Activated T-helper 17 cell treated with anti-CD3 and anti-CD28 coated beads, Interleukin-2, amount 50 U/mL, for 72 hours (primary cell): ENCODE measurements around the gene UBE2C. TPM values are rescaled to one million over a fixed set of nuclear protein-coding genes. Genes with fewer than 3 reads are reported as not detected.
A peak's percentile ranks its signal among the peaks of the same experiment; 100 is the strongest.

ENCODE experiments used
- ATAC-seq: fragments of 150-1000 bp; cut with Tn5 transposase; replicated peaks from 2 replicates; pipeline ENCODE4 v1.10.0; 2021; ENCODE audit warnings: mild to moderate bottlenecking, moderate library complexity
- H3K27ac Mint-ChIP-seq: one replicate; pipeline ENCODE4 v1.8.0; 2022; ENCODE audit warnings: mixed read lengths
- H3K27me3 Mint-ChIP-seq: one replicate; pipeline ENCODE4 v1.8.0; 2022; ENCODE audit warnings: mixed read lengths
- H3K36me3 Mint-ChIP-seq: one replicate; pipeline ENCODE4 v1.8.0; 2022; ENCODE audit warnings: low read depth, mild to moderate bottlenecking, mixed read lengths
- H3K4me1 Mint-ChIP-seq: one replicate; pipeline ENCODE4 v1.8.0; 2022; ENCODE audit warnings: mixed read lengths
- H3K4me3 Mint-ChIP-seq: one replicate; pipeline ENCODE4 v1.8.0; 2022; ENCODE audit warnings: mild to moderate bottlenecking, mixed read lengths
- H3K9me3 Mint-ChIP-seq: one replicate; pipeline ENCODE4 v1.8.0; 2022; ENCODE audit warnings: mixed read lengths
- total RNA-seq, 2 donors: library from RNA; stranded (reverse); gene quantifications; one replicate each; pipeline ENCODE4 v1.2.3, GENCODE V29; 2022

UBE2C gene
- total RNA-seq, 2 donors from 2014 or later = 209 to 224 TPM

GRCh38 chr20:45833883-45834796 lies 21.7 kb downstream of the UBE2C start:
- ATAC-seq = peak; percentile 89
- H3K36me3 Mint-ChIP-seq = no peaks in the 10 kb centered on the region
- no peaks in the 10 kb centered on the region for H3K9me3 Mint-ChIP-seq
- H3K4me1 Mint-ChIP-seq = peaks cover 7% of the 10 kb centered on the region
- no peaks in the 10 kb centered on the region for H3K27me3 Mint-ChIP-seq
- H3K4me3 Mint-ChIP-seq = peak overlapping the region; percentile 84
- no peak overlapping the region for H3K27ac Mint-ChIP-seq

- peak overlapping the region; percentile 43 for H3K4me3 Mint-ChIP-seq
- H3K27me3 Mint-ChIP-seq = no peaks in the 10 kb centered on the region
- H3K36me3 Mint-ChIP-seq = no peaks in the 10 kb centered on the region
- no peak for ATAC-seq
- H3K9me3 Mint-ChIP-seq = no peaks in the 10 kb centered on the region
- peaks cover 7% of the 10 kb centered on the region for H3K4me1 Mint-ChIP-seq
- no peak overlapping the region for H3K27ac Mint-ChIP-seq
Measured at GRCh38 chr20:45834797-45835161, 22.3 kb downstream of the UBE2C start.

GRCh38 chr20:45835329-45835765 lies 22.9 kb downstream of the UBE2C start:
- ATAC-seq = no peak
- Mint-ChIP-seq H3K4me1 (peaks cover 7% of the 10 kb centered on the region), H3K4me3 (no peak overlapping the region), H3K36me3 (no peaks in the 10 kb centered on the region), H3K27me3 (no peaks in the 10 kb centered on the region), H3K27ac (no peak overlapping the region), H3K9me3 (no peaks in the 10 kb centered on the region)

- no peak for ATAC-seq
- no peaks in the 10 kb centered on the region for H3K9me3 Mint-ChIP-seq
- no peak overlapping the region for H3K27ac Mint-ChIP-seq
- no peak overlapping the region for H3K4me3 Mint-ChIP-seq
- peaks cover 7% of the 10 kb centered on the region for H3K4me1 Mint-ChIP-seq
- no peaks in the 10 kb centered on the region for H3K27me3 Mint-ChIP-seq
- H3K36me3 Mint-ChIP-seq = no peaks in the 10 kb centered on the region
Measured at GRCh38 chr20:45835825-45836224, 23.4 kb downstream of the UBE2C start.

- ATAC-seq = no peak
- Mint-ChIP-seq H3K36me3 (no peaks in the 10 kb centered on the region), H3K27ac (no peak overlapping the region), H3K9me3 (no peaks in the 10 kb centered on the region), H3K4me1 (peaks cover 7% of the 10 kb centered on the region), H3K27me3 (no peaks in the 10 kb centered on the region), H3K4me3 (no peak overlapping the region)
Measured at GRCh38 chr20:45836841-45837240, 24.4 kb downstream of the UBE2C start.

- no peaks in the 10 kb centered on the region for H3K27me3 Mint-ChIP-seq
- peaks cover 30% of the 10 kb centered on the region for H3K36me3 Mint-ChIP-seq
- no peak for ATAC-seq
Measured at GRCh38 chr20:45840700-45841198, 28.3 kb downstream of the UBE2C start.

GRCh38 chr20:45841407-45842129 lies 29.1 kb downstream of the UBE2C start:
- no peak overlapping the region for H3K4me3 Mint-ChIP-seq
- no peaks in the 10 kb centered on the region for H3K4me1 Mint-ChIP-seq
- no peaks in the 10 kb centered on the region for H3K27me3 Mint-ChIP-seq
- ATAC-seq = no peak
- peaks cover 38% of the 10 kb centered on the region for H3K36me3 Mint-ChIP-seq
- H3K27ac Mint-ChIP-seq = no peak overlapping the region
- H3K9me3 Mint-ChIP-seq = no peaks in the 10 kb centered on the region

More at GRCh38 chr20:45840700-45841198, 28.3 kb downstream of the UBE2C start:
- Mint-ChIP-seq H3K27ac (no peak overlapping the region), H3K4me3 (no peak overlapping the region), H3K4me1 (no peaks in the 10 kb centered on the region), H3K9me3 (no peaks in the 10 kb centered on the region)

- Mint-ChIP-seq H3K27ac (no peak overlapping the region), H3K36me3 (peaks cover 45% of the 10 kb centered on the region)
Measured at GRCh38 chr20:45842169-45842812, 29.8 kb downstream of the UBE2C start.

GRCh38 chr20:45843506-45843905 lies 31.1 kb downstream of the UBE2C start:
- H3K36me3 Mint-ChIP-seq = peaks cover 53% of the 10 kb centered on the region
- H3K9me3 Mint-ChIP-seq = no peaks in the 10 kb centered on the region
- ATAC-seq = no peak
- H3K4me3 Mint-ChIP-seq = no peak overlapping the region
- H3K27me3 Mint-ChIP-seq = no peaks in the 10 kb centered on the region
- H3K4me1 Mint-ChIP-seq = no peaks in the 10 kb centered on the region
- no peak overlapping the region for H3K27ac Mint-ChIP-seq

More at GRCh38 chr20:45842169-45842812, 29.8 kb downstream of the UBE2C start:
- ATAC-seq = no peak
- no peaks in the 10 kb centered on the region for H3K9me3 Mint-ChIP-seq
- H3K4me1 Mint-ChIP-seq = no peaks in the 10 kb centered on the region
- no peaks in the 10 kb centered on the region for H3K27me3 Mint-ChIP-seq
- H3K4me3 Mint-ChIP-seq = no peak overlapping the region

GRCh38 chr20:45845452-45845851 lies 33.0 kb downstream of the UBE2C start:
- ATAC-seq = no peak
- Mint-ChIP-seq H3K27me3 (no peaks in the 10 kb centered on the region), H3K4me3 (no peak overlapping the region), H3K4me1 (no peaks in the 10 kb centered on the region), H3K27ac (no peak overlapping the region), H3K36me3 (peaks cover 61% of the 10 kb centered on the region), H3K9me3 (no peaks in the 10 kb centered on the region)

- peaks cover 76% of the 10 kb centered on the region for H3K36me3 Mint-ChIP-seq
- H3K4me1 Mint-ChIP-seq = no peaks in the 10 kb centered on the region
- no peak for ATAC-seq
- H3K9me3 Mint-ChIP-seq = no peaks in the 10 kb centered on the region
- H3K27ac Mint-ChIP-seq = peak overlapping the region; percentile 54
- H3K27me3 Mint-ChIP-seq = no peaks in the 10 kb centered on the region
- H3K4me3 Mint-ChIP-seq = no peak overlapping the region
Measured at GRCh38 chr20:45848421-45848820, 36.0 kb downstream of the UBE2C start.

- Mint-ChIP-seq H3K36me3 (peaks cover 76% of the 10 kb centered on the region), H3K9me3 (no peaks in the 10 kb centered on the region), H3K4me3 (no peak overlapping the region), H3K27ac (peak overlapping the region; percentile 54), H3K4me1 (no peaks in the 10 kb centered on the region), H3K27me3 (no peaks in the 10 kb centered on the region)
- no peak for ATAC-seq
Measured at GRCh38 chr20:45848969-45849582, 36.6 kb downstream of the UBE2C start.

- H3K4me1 Mint-ChIP-seq = no peaks in the 10 kb centered on the region
- no peaks in the 10 kb centered on the region for H3K27me3 Mint-ChIP-seq
- H3K36me3 Mint-ChIP-seq = peaks cover 65% of the 10 kb centered on the region
Measured at GRCh38 chr20:45850238-45850637, 37.8 kb downstream of the UBE2C start.

GRCh38 chr20:45850926-45851325 lies 38.5 kb downstream of the UBE2C start:
- H3K36me3 Mint-ChIP-seq = peaks cover 59% of the 10 kb centered on the region
- ATAC-seq = no peak
- no peak overlapping the region for H3K4me3 Mint-ChIP-seq
- no peaks in the 10 kb centered on the region for H3K27me3 Mint-ChIP-seq
- no peak overlapping the region for H3K27ac Mint-ChIP-seq
- no peaks in the 10 kb centered on the region for H3K4me1 Mint-ChIP-seq
- no peaks in the 10 kb centered on the region for H3K9me3 Mint-ChIP-seq

More at GRCh38 chr20:45850238-45850637, 37.8 kb downstream of the UBE2C start:
- Mint-ChIP-seq H3K27ac (peak overlapping the region; percentile 53), H3K4me3 (no peak overlapping the region), H3K9me3 (no peaks in the 10 kb centered on the region)
- ATAC-seq = no peak
